ENCODE measurements around the gene MAP4K2. TPM values are rescaled to one million over a fixed set of nuclear protein-coding genes. Genes with fewer than 3 reads are reported as not detected.
A peak's percentile ranks its signal among the peaks of the same experiment; 100 is the strongest.

The MAP4K2 gene
- total and polyA plus RNA-seq, 7 donors = 9.0 to 23.5 (median 13.6) TPM

- 76 to 89% methylated on average over 8 of the region's 8 CpGs for WGBS, 2 donors
- H3K27me3 ChIP-seq = no peaks in the 10 kb centered on the region
- DNase-seq = no peak
- H3K27ac ChIP-seq = peak overlapping the region; percentile 79 to 88 (median 82)
- no peaks in the 10 kb centered on the region for H3K9me3 ChIP-seq
- H3K4me1 ChIP-seq = peaks cover 0 to 73% (median 65%) of the 10 kb centered on the region in 4 donors
- intact Hi-C loops (cut with DNase I) = loop anchor here (1.0 kb wide), 1 partner anchor 22 kb away; no protein-coding TSS in a partner anchor
- peaks cover 54 to 69% (median 64%) of the 10 kb centered on the region in 4 donors for H3K36me3 ChIP-seq
- TF ChIP-seq POLR2A (IDR thresholded peaks at IDR 0.05) (no peak), POLR2AphosphoS5 (IDR thresholded peaks at IDR 0.05) (no peak), CTCF (IDR thresholded peaks at IDR 0.05) (no peak)
- H3K4me3 ChIP-seq = no peak overlapping the region
Measured at GRCh38 chr11:64764753-64765152, 38.3 kb downstream of the MAP4K2 start.

- Histone ChIP-seq H3K4me1 (peaks cover 0 to 79% (median 71%) of the 10 kb centered on the region in 4 donors), H3K9me3 (no peaks in the 10 kb centered on the region), H3K27ac (peak overlapping the region; percentile 79 to 88 (median 82)), H3K36me3 (peaks cover 48 to 62% (median 57%) of the 10 kb centered on the region in 4 donors), H3K4me3 (no peak overlapping the region), H3K27me3 (no peaks in the 10 kb centered on the region)
- 43 to 69% methylated on average over 11 of the region's 11 CpGs for WGBS, 2 donors
- no peak for DNase-seq
- intact Hi-C loops (cut with DNase I) = loop anchor here (1.0 kb wide), 1 partner anchor 22 kb away; no protein-coding TSS in a partner anchor
- TF ChIP-seq POLR2A (IDR thresholded peaks at IDR 0.05) (no peak), EP300 (IDR thresholded peaks at IDR 0.05) (no peak), CTCF (IDR thresholded peaks at IDR 0.05) (no peak), POLR2AphosphoS5 (IDR thresholded peaks at IDR 0.05) (no peak)
Measured at GRCh38 chr11:64764040-64764611, 38.9 kb downstream of the MAP4K2 start.

DNA sequence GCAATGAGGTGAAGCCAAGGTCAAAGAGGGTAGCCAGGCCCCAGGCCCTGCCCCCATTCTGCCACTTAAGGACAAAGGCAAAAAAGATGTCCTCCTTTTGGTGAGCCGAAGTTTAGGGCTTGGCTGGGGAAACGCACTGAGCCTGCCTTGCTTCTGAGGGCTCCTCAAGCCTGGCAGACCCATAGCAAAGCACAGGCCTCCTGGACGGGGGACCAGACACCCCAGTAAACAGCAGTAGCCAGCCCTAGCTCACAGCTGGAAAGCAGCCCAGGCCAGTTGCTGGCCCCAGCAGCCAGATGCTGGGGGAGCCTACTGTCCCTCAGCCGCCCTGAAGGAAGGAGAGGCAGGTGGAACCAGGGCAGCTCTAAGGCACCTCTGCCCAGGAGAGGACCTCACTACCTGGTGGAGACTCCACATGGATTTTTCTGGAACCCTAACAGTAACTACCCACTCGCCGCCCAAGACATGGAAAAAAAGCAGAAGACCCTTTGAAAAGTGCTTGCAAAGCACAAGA, 39.4 kb downstream of the MAP4K2 start:
- TF ChIP-seq EP300 (IDR thresholded peaks at IDR 0.05) (no peak), POLR2AphosphoS5 (IDR thresholded peaks at IDR 0.05) (peak in 2 of 4 donors; percentile 20 to 46)
- peaks cover 42 to 57% (median 52%) of the 10 kb centered on the region in 4 donors for H3K36me3 ChIP-seq
- no peak overlapping the region for H3K4me3 ChIP-seq
- peaks cover 0 to 84% (median 76%) of the 10 kb centered on the region in 4 donors for H3K4me1 ChIP-seq
- H3K9me3 ChIP-seq = no peaks in the 10 kb centered on the region
- no peaks in the 10 kb centered on the region for H3K27me3 ChIP-seq
- 66 to 84% methylated on average over 6 of the region's 6 CpGs for WGBS, 2 donors
- peak; percentile 83 for DNase-seq
- intact Hi-C loops (cut with DNase I) = loop anchor here (1.0 kb wide), 1 partner anchor 21 kb away; no protein-coding TSS in a partner anchor
- H3K27ac ChIP-seq = peak overlapping the region; percentile 79 to 88 (median 82)

DNA sequence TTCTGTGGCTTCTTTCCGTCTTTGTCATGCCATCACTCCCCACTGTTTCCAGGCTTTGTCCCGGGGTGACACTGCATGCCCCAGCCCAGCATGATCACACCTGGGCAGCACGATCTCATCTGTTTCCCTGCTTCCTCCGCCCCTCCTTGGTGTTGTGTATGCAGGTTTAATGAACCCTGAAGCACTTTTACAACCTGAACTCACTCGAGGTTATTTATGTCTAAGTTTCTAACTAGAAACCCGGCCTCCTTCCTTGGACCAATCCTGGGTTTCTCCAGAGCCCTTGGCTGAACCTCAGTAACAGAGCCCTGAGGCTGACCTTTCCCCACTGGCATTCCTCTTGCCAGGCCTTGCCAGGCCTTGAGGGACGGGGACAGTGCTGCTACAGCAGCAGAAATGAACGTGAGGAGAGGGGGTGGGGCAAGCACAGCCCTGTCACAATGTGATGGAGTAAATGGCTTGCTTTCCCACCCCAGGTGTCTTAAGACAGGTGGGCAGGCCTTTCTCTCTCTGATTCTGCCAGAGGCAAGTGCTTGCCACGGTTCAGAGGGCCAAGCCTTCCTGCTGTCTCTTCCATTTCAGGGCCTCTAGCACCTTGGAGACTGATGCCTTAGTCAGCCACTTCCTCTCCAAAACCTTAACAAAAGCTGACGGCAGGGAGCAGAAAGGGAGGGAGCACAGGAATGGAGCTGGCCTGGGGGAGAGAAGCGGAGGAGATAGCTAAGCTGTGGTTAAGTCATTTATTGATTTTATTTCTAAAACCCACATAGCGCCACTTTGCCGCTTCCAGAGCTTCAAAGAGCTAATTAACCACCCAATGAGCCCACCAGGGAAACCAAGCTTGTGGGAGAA, 40.1 kb downstream of the MAP4K2 start:
- intact Hi-C loops (cut with DNase I) = no loop called here
- Histone ChIP-seq H3K4me1 (peaks cover 0 to 86% (median 79%) of the 10 kb centered on the region in 4 donors), H3K9me3 (no peaks in the 10 kb centered on the region), H3K4me3 (no peak overlapping the region), H3K27me3 (no peaks in the 10 kb centered on the region), H3K36me3 (peaks cover 36 to 50% (median 45%) of the 10 kb centered on the region in 4 donors), H3K27ac (peak overlapping the region; percentile 79 to 88 (median 82))
- TF ChIP-seq POLR2A (IDR thresholded peaks at IDR 0.05) (no peak), EP300 (IDR thresholded peaks at IDR 0.05) (no peak), POLR2AphosphoS5 (IDR thresholded peaks at IDR 0.05) (peak in 2 of 4 donors; percentile 11 to 39), CTCF (IDR thresholded peaks at IDR 0.05) (no peak)
- peak; percentile 74 for DNase-seq
- WGBS, 2 donors = 41 to 56% methylated on average over 13 of the region's 13 CpGs

DNA sequence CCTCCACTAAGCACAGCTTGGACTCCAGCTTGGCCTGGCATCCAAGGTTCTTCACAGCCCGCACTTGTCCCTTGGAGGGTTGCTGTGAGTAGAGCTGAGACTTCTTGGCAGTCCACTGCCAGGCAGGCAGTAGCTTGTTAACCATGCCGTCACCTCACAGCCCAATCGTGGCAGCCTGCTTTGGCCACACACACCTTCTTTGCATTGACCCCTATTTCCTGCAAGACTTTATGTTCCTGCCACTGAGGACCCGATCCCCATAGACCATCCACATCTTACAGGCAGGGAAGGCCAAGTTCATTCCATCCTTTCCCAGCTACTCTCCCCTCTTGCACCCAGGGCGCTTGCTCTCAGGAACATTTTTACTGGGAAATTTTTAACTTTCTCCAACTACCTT, 40.7 kb downstream of the MAP4K2 start:
- no peaks in the 10 kb centered on the region for H3K9me3 ChIP-seq
- peak; percentile 65 for DNase-seq
- peak overlapping the region; percentile 79 to 88 (median 82) for H3K27ac ChIP-seq
- intact Hi-C loops (cut with DNase I) = no loop called here
- TF ChIP-seq POLR2AphosphoS5 (IDR thresholded peaks at IDR 0.05) (peak in 1 of 4 donors; percentile 26), EP300 (IDR thresholded peaks at IDR 0.05) (no peak)
- H3K36me3 ChIP-seq = peaks cover 29 to 44% (median 39%) of the 10 kb centered on the region in 4 donors
- WGBS, 2 donors = 65 to 77% methylated on average over 5 of the region's 5 CpGs
- peaks cover 0 to 81% (median 76%) of the 10 kb centered on the region in 4 donors for H3K4me1 ChIP-seq
- H3K4me3 ChIP-seq = no peak overlapping the region
- no peaks in the 10 kb centered on the region for H3K27me3 ChIP-seq

Data from sigmoid colon (tissue), 7 donors.